Islet precursor cell (in vitro differentiated cells): ENCODE results near the gene GALNT6.

Experiments used
- DNase-seq: peaks from one replicate; pipeline ENCODE4 v3.0.0-alpha.2; 2018

GALNT6 gene

DNA sequence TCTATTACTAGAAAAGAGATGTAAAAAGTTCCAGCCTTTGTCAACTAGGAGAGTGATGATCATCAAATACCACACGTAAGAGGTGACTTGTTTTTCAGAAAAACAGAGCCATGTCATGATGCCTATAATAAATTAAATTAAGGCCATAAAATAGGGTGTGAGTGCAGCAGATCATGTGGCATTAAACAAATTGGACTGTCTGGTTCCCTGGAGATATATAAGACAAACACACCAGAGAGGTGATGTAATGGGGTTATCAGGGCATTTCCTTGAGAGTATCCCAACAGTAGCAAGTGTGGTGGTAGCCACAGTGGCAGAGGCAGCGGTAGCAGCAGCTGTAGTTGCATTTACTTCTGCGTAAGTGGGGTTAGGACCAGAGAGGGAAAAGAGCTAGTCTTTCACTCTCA is 14.6 kb upstream of the GALNT6 start:
- DNase-seq = peak; percentile 37

DNA sequence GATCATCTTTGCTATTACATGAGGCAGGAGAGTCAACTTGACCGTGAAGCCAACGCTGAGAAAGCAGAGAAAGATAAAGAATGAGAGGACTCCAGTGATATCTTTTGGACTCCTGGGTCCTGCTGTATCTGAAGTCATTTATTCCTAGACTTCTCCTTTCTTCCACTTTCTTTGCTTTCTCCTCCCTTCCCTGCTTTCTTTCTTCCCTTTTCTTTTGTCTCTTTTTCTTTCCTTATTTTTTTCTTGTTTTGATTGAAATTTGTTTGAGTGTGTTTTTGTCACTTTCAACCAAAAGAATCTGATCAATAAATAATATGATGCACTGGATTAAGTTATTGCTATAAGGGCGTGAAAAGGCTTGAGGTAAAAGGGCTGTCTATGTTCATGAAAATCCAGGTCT is 13.4 kb upstream of the GALNT6 start:
- peak; percentile 7 for DNase-seq

DNA sequence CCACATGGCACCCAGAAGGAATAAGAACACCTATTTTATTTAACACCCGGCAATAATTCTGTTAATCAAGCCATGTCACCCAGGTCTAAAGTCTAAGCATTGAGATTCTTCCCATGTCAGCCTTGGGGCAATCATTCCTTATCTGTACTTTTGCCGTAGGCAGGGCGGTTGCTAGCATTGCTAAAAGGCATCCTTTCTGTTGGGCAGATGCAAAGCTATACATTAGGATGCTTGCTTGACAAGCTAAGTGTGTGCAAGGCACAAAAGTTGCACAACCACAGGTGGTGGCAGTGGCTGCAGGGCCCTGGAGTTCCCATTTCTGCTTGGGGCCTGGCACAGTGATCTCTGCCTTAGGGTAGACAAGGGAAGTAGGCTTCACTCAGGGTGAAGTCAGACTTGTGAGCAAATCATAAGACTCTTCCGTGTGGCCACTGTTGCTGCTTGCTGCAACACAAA is 12.5 kb upstream of the GALNT6 start:
- peak; percentile 62 for DNase-seq

DNA sequence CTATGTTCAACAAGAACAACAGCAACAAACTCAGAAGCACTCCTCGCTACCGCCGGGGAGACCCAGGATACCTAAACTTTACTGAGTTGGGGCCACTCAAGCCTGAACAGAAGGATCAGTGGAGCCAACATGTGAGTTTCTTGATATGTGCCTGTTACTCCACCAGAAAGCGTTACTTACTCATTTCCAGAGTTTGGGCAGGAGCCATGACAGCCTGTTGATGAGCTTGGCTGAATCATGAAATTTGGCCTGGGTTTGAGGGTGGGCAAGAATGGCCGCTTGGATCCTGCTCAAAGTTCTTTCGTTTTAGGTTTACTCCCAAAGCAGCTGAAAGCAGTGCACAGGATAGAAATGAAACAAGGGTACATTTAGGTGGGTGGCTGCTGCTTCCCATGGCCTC is 12.0 kb upstream of the GALNT6 start:
- DNase-seq = peak; percentile 45

DNA sequence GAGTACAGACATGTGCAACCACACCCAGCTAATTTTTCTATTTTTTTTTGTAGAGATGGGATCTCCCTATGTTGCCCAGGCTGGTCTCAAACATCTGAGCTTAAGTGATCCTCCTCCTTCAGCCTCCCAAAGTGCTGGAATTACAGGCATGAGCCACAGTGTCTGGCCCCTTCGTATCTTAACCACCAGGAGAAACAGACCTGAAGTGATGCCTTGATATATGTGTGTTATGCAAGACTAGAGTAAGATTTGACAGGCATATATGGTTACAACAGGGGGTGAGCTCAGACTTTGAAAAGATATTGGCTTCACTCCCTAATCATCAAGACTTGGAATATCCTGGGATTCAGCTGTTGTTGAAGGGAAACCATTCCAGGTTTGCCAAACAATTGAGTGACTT is 10.7 kb upstream of the GALNT6 start:
- peak; percentile 19 for DNase-seq

DNA sequence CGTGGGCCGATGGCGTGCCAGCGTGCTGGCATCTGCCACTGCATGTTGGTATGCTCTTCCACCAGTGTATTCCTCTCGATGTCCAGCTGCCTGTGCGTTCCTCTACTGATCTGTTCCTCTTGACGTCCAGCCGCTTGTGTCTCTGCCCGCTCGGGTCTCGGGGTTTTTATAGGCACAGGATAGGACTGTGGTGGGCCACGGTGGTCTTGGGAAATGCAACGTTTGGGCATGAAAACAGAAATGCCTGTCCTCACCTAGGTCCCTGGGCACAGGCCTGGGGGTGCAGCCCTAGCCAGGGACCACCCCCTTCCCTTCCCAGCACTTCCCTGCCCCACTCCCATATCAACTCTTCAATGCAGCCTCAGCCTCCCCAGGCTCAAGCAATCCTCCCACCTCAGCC is 10.3 kb upstream of the GALNT6 start:
- no peak for DNase-seq

DNA sequence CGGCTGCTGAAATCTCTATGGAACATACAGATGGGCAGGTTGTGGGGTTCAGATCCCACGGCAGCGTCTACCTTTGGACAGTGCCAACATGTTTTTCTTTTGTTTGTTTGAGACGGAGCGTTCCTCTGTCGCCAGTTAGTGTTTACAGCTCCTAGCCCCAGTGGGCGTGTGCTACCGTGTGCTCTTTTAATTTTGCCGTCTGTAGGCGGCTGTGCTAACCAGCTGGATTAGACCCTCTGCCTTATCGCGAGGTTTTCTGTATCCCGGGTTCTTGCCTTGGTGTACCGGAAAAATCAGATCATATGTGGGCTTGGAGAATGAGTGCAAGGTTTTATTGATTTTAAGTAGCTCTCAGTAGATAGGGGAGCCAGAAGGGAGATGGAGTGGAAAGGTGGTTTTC is 9.8 kb upstream of the GALNT6 start:
- DNase-seq = peak; percentile 45

DNA sequence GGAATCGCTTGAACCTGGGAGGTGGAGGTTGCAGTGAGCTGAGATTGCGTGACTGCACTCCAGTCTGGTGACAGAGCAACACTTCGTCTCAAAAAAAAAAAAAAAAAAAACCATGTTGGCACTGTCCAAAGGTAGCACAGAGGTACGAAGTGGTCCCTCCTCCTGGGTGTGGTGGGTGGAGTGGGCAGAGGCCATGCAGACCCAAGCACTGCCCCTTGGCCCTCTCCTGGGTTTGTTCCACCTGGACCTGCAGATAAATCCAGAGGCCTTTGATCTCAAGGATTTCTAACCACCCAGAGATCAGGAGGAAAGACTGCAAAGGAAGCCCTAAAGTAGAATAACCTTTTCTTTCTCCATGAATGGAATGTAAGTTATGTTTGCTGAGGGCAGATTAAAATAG is 8.7 kb upstream of the GALNT6 start:
- peak; percentile 30 for DNase-seq

DNA sequence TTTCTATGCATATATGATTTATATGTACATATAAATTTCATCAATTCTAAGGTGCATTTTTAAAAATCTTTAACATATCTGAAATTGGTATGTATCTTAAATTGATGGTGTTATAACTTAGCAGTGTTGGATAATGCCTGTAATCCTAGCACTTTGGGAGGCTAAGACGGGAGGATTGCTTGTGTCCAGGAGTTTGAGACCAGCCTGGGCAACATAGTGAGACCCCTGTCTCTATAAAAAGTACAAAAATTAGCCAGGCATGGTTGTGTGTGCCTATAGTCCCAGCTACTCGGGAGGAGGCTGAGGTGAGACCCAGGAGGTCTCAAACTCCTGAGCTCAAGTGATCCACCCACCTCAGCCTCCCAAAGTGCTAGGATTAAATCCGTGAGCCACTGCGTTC is 6.5 kb upstream of the GALNT6 start:
- DNase-seq = peak; percentile 21

DNA sequence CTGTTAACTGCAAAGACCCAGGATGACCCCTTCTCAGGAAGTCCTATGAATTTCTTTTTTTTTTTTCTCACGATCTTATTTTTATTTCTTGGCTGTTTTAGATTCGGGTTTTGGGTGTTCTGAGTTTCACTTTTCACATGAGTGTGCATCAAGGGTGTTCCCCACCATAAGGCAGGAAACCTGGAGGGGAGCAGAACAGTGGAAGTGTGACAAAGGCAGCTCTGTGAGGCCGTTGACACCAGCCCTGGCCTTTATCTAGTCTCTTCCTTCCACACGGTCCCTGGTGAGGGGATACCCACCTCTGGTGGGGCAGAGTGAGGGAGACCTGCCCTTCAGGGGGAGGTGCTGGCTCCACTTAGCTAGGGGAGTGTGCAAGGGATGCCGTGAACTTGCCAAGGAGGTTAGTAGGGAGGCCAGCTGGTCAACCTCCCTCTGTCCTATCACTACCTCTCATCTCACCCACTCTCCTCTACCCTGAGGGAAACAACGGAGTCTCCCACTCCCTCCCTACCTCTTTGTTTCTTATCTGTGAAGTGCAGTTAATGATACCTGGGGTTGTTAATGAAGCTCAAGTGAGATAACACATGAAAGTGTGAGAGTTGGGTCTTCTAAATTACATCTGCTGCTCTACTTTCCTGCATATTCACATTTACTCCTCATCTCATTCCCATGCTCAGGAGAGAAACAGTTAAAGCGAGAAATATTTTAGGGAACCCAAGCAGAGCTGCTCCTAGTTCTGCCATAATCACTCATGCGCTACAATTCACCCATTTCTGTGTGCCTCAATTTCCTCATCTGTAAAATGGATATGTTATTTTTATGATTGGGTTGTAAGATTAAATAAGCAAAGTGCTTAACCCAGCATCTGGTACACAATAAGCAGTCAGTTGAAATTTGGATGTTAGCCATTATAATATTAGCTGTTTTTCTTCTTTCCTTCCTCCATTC is 4.4 kb upstream of the GALNT6 start:
- DNase-seq = peak; percentile 73

DNA sequence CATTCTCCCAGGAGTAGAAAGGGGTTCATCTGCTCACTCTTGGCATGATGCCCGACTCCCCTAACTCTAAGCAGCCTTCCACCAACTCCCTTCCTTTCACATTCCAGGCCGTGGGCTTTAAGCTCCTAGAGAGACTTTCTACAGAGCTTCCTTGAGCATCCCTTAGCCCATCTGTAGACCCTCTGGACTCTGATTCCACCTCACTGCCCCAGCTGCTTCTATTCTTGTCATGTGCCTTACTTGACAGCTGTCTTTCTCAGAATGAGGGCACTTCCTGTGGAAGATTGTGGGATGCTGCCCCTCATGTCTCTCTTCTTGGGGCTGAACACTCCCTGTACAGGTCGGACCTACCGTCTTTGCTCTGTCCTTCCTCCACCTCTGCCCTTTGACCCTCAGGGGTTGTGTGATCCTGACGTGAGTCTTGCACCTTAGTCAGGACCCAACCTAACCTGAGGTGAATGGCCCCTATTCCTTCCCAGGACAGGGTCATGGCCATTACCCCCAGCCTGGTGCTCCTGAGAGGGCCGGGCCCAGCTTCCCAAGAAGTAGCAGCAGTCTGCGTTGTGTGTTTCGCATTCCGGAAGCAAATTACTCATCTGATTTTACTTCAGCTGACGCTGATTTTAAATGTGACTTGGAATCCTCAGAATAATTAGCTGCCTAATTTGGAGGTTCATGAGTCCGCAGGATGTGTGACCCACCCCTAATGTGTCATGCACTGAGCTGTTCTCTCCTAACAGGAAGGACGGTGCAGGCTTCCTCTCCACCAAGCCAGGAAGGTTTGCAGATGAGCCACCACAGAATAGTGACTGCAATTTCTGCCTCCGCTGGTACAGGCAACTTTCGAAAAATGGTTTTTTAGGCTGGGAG is 2.7 kb upstream of the GALNT6 start:
- DNase-seq = peak; percentile 78

DNA sequence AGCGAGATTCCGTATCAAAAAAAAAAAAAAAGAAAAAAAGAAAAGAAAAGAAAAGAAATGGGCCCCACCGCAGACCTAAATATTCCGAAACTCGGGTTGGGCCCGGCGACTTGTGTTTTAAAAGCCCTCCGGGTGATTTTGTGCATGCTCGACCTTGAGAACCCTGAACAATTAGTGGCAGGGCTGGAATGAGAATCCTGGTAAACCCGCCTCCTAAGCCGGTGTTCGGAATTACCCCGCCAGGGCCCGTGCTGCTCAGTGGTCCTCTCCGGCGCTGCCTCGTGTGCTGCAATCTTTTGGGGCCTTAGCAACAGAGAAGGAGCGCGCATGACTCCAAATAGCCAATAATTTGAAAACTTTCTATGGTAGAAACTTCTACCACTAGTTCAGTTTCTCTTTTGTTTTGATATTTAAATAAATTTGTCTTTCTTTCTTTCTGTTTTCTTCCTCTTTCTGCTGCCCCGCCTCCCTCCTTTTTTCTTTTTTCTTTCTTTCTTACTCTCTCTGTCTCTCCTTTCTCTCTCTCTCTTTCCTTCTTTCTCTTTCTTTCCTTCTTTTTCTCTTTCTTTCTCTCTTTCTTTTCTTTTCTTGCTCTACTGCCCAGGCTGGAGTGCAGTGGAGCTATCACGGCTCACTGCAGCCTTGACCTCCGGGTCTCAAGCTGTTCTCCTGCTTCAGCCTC is 1.5 kb upstream of the GALNT6 start:
- DNase-seq = peak; percentile 93

DNA sequence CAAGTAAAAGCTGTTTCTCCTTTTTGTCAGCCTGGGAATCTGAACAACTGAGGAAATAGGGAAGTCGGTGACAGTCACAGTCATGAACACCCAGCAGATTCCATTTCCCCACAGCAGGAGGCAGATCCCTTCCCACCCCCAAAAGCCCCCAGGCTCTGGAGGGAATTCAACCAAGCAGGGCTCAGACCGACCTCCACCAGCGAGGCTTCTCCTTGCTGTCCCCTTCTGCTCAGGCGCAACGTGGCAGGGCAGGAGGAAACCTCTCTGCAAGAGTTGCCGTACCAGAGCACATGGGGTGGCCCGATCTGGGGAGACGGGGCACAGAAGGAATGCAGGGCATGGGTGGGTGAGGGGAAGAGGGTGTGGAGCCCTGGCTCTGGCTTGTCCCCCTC is 319 bp downstream of the GALNT6 start:
- peak; percentile 96 for DNase-seq

DNA sequence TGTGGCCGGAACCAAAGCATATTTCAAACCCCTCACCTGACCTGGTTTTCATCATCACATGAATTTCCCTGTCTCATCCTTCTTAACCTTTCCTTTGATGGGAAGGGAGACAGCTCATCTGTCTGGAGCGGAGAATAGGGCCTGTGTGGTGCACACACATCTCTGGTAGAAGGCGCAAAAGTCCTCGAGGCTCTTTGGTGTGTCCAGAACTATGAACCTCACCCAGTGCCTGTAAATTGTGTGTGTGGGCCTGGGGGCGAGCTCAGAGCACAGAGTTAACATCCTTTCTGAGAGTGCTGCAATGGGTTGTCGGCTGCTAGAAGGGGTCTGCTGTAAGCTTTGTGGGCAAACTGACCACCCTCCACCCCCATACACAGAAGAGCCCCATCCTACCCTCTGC is 749 bp downstream of the GALNT6 start:
- DNase-seq = peak; percentile 96

DNA sequence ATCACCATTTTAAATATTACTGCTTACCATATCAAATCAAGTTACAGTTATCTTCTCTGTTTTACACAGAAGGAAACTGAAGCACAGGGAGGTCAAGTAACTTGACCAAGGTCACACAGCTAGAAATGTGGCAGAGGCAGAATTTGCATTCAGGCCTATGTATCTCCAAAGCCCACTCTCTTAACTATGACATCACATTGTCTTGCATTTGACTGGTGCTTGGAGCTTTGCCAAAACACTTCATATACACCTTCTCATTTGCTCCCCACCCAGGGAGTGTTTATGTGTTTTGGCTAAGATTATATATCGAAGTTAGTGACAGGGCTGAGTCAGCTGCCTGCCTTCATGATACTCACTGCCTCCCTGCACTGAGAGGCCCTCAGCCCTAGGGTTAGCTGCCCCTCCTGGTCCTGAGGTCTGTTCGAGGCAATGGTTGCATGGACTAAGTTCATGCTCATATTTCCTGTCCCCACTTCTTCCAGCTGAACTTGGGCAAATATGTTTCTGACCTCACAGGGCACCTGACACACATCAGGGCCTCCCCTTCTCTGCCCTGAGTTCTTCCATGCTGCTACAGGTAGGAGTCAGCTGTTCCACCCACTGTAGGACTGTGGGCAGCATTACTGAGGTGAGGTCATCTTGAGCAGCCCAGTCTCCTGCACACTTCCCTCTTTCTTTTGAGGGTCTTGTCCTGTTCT is 1.8 kb downstream of the GALNT6 start:
- peak; percentile 72 for DNase-seq

DNA sequence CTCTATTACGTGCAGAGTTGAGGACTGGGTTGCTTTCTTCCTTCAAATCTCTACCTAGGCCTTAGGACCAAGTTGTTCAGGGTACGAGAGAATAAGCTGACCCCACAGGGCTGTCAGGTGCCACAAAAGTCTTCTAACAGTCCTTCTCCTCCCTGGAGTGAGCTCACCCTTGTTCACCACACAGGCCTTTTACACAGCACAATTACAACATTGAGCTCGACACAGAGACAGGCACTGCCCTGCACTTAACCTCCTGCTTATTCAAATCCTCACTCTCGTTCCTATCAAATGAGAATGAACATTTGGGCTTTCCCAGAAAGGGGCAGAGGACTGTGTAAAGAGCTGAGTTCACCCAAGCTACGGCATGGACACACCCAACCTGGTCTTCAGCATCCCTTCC is 2.4 kb downstream of the GALNT6 start:
- no peak for DNase-seq

DNA sequence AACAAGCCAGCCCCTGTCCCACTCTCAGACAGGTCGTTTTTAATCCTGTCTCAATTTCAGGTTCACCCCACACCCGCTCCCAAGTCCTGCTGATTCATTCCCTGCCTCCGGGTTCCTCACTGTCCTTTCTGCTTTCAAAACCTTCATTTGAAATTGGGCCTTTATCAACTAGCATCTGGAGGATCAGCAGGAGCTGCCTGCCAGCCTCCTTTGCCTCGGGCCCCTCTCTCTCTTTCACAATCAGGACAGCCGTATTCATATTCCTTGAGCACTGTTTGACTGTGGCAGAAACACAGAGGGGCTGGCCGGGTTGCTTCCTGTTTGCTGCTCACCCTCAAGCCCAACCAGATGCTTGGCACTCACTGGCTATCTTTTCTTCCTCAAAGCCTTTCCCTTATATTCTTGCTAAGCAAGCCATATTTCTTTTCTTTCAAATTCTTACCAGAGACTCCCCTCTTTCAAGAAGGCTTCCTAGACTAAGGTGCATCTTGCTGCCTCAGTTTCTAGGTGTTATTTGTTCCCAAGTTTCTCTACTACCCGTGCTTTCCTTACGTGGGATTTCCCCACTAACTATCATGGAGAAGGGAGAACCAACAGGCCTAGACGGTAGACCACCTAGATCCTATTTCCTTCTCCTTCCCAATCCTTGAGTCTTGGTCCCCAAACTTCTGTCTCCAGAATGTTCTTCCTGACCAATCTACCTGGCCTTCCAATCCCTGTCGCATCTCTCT is 3.0 kb downstream of the GALNT6 start:
- peak; percentile 95 for DNase-seq

DNA sequence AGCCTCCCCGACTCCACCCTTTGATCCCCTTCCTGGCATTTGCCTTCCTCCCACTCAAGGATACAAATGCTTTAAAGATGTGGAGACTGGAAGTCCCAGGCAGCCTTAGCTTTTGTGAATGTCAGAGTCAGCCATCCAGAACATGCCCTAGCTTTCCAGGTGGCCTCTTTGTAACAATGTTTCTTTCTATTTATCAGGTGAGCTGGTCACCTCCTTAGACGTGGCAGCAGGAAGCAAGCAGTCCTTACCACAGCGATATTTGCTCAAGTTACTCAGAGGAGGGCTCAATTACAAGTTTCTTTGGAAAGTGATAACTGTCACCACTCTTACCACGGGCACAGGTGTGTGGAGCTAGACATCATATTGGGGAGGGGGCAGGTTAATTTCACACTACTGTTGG is 4.9 kb downstream of the GALNT6 start:
- no peak for DNase-seq

DNA sequence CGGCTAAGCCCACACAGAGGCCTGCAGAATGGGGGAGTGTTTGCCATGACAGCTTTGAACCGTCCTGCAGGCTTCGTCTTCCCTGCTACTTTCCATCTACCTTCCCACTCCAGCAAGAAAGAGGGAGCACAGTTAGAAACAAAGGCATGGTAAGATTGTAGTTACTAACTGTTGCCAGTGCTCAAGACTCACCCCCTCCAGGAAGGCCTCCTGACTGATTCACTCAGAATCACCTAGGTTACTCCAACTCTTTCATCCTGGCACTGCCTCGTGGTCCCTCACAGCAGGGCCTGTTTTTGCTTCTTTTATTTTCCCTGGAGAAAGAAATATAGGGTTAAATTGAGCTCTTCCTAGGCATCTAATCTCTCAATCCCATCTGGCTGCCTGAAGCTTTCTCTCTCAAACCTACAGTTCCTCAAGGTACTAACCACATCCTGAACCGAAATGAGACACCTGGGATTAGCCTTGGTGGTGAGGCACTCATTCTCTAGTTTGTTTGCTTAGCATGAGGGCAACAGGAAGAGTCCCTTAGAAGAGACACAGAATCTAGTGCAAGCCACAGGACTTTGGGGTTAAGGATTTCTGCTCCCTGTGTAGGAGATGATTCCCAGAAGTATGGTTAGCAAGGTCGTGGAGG is 7.8 kb downstream of the GALNT6 start:
- no peak for DNase-seq

DNA sequence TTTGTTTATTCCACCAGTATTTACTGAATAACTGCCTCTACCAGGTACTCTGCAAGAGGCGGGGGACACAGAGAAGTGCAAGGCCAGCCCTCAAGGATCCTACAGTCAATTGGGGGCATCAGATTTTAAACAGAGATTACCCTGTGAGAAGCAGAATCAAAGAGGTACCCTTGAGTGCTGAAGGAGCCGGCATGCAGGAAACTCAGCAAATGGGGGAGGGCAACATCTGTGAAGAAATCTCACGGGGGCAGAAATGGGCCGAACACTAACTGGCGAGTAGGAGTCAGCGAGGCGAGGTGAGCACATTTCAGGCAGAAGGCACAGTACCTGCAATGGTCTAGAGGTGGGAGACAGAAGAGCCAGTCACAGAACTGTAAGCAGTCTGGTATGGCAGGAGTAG is 9.0 kb downstream of the GALNT6 start:
- DNase-seq = no peak
